Neural cell (in vitro differentiated cells): Measurements from ENCODE around the gene ARL3. TPM values are rescaled to one million over a fixed set of nuclear protein-coding genes. Genes with fewer than 3 reads are reported as not detected.

ENCODE experiments used
- H2AFZ ChIP-seq: fragments of 200-600, 300-800 bp; sonication (generic), shearing (Covaris generic); 2 replicates; pipeline ENCODE4 v1.6.0; 2014; ENCODE audit warnings: low read depth, mild to moderate bottlenecking, antibody characterized with exemption, low read length, moderate library complexity
- H3F3A ChIP-seq: fragments of 200-600 bp; shearing (Covaris generic); 2 replicates; pipeline ENCODE4 v1.6.1; 2016; ENCODE audit warnings: mild to moderate bottlenecking, moderate library complexity, mixed read lengths, antibody characterized with exemption, low read length; ENCODE audit not compliant: insufficient read depth, poor library complexity, severe bottlenecking
- H3K27ac ChIP-seq: fragments of 200-600, 300-800 bp; sonication (generic), shearing (Covaris generic); 2 replicates; pipeline ENCODE4 v1.5.1; 2014; ENCODE audit warnings: mild to moderate bottlenecking, low read length, moderate library complexity
- H3K27me3 ChIP-seq: fragments of 300-800, 200-600 bp; sonication (generic), shearing (Covaris generic); 2 replicates; pipeline ENCODE4 v1.6.0; 2014; ENCODE audit warnings: mild to moderate bottlenecking, low read depth, low read length, moderate library complexity; ENCODE audit not compliant: insufficient read depth
- H3K36me3 ChIP-seq: fragments of 300-800, 200-600 bp; sonication (generic), shearing (Covaris generic); 2 replicates; pipeline ENCODE4 v1.5.1; 2014; ENCODE audit warnings: mild to moderate bottlenecking, antibody characterized with exemption, low read length, moderate library complexity; ENCODE audit not compliant: insufficient read depth
- H3K4me2 ChIP-seq: fragments of 300-800, 200-600 bp; sonication (generic), shearing (Covaris generic); 2 replicates; pipeline ENCODE4 v1.6.0; 2014; ENCODE audit warnings: mild to moderate bottlenecking, low read length
- H3K4me3 ChIP-seq: fragments of 300-800, 200-600 bp; sonication (generic), shearing (Covaris generic); 2 replicates; pipeline ENCODE4 v1.5.1; 2014; ENCODE audit warnings: mild to moderate bottlenecking, low read length, moderate library complexity
- H3K79me2 ChIP-seq: fragments of 200-600 bp; shearing (Covaris generic); replicated peaks from 2 replicates; pipeline ENCODE4 v1.6.0; 2014; ENCODE audit warnings: mild to moderate bottlenecking, low read length, moderate library complexity; ENCODE audit not compliant: insufficient read depth
- H3K9ac ChIP-seq: fragments of 300-800, 200-600 bp; sonication (generic), shearing (Covaris generic); 2 replicates; pipeline ENCODE4 v1.6.1; 2016; ENCODE audit warnings: mild to moderate bottlenecking, low read length, mixed read lengths
- H3K9me2 ChIP-seq: fragments of 200-600 bp; shearing (Covaris generic); 2 replicates; pipeline ENCODE4 v1.6.1; 2016; ENCODE audit warnings: mild to moderate bottlenecking, low read length, mixed read lengths; ENCODE audit not compliant: insufficient read depth
- H3K9me3 ChIP-seq: fragments of 200-600, 300-800 bp; sonication (generic), shearing (Covaris generic); 2 replicates; pipeline ENCODE4 v1.6.1; 2016; ENCODE audit warnings: mild to moderate bottlenecking, mixed run types, low read length, moderate library complexity, mixed read lengths
- H4K20me1 ChIP-seq: fragments of 200-600 bp; shearing (Covaris generic); 2 replicates; pipeline ENCODE4 v1.6.1; 2016; ENCODE audit warnings: mild to moderate bottlenecking, mixed run types; ENCODE audit not compliant: insufficient read depth
- CTCF ChIP-seq: fragments of 450-650 bp; IDR thresholded peaks from 2 replicates; pipeline ENCODE4 v1.5.1; 2014; ENCODE audit warnings: antibody characterized with exemption, mild to moderate bottlenecking, moderate library complexity; ENCODE audit not compliant: poor library complexity, severe bottlenecking
- EP300 ChIP-seq: fragments of 450-650 bp; conservative IDR thresholded peaks from 2 replicates; pipeline ENCODE4 v1.6.1; 2014; ENCODE audit warnings: antibody characterized with exemption, mild to moderate bottlenecking, moderate library complexity; ENCODE audit not compliant: poor library complexity, severe bottlenecking
- EZH2 ChIP-seq: fragments of 200-600, 300-800 bp; shearing (Covaris generic), sonication (generic); IDR thresholded peaks from 2 replicates; pipeline ENCODE4 v1.6.1; 2014; ENCODE audit warnings: antibody characterized with exemption, low read length, borderline replicate concordance, mild to moderate bottlenecking; ENCODE audit not compliant: insufficient read depth, poor library complexity, severe bottlenecking
- MXI1 ChIP-seq: fragments of 450-650 bp; conservative IDR thresholded peaks from 2 replicates; pipeline ENCODE4 v1.6.1; 2014; ENCODE audit warnings: antibody characterized with exemption, mild to moderate bottlenecking; ENCODE audit not compliant: poor library complexity, severe bottlenecking
- POLR2AphosphoS5 ChIP-seq: IDR thresholded peaks from 2 replicates; pipeline ENCODE4 v1.6.1; 2012
- RAD21 ChIP-seq: fragments of 450-650 bp; conservative IDR thresholded peaks from 2 replicates; pipeline ENCODE4 v1.6.1; 2014; ENCODE audit warnings: antibody characterized with exemption, mild to moderate bottlenecking, moderate library complexity
- REST ChIP-seq: IDR thresholded peaks from 2 replicates; pipeline ENCODE4 v1.6.1; 2012; ENCODE audit warnings: borderline replicate concordance
- SMC3 ChIP-seq: fragments of 450-650 bp; conservative IDR thresholded peaks from 2 replicates; pipeline ENCODE4 v1.6.1; 2014; ENCODE audit warnings: antibody characterized with exemption, mild to moderate bottlenecking, moderate library complexity; ENCODE audit not compliant: poor library complexity
- TAF1 ChIP-seq: IDR thresholded peaks from 2 replicates; pipeline ENCODE4 v1.6.1; 2012; ENCODE audit warnings: low read depth
- polyA plus RNA-seq: library from polyadenylated mRNA; depleted of rRNA; stranded (reverse); fragments of >200 nt; gene quantifications from 2 replicates; pipeline ENCODE4 v1.2.3, GENCODE V29; 2014

Gene ARL3
- polyA plus RNA-seq, 1 donor from 2014 or later, result 56.0 TPM

- H3K4me2 ChIP-seq, result peak overlapping the region; percentile 93
- TF ChIP-seq CTCF (no peak), EZH2 (no peak), SMC3 (no peak), REST (no peak), EP300 (no peak), POLR2AphosphoS5 (no peak), MXI1 (no peak), TAF1 (no peak), RAD21 (no peak)
- H3K4me3 ChIP-seq, result peak overlapping the region; percentile 97
- no peaks in the 10 kb centered on the region for H3K9me2 ChIP-seq
- peak overlapping the region; percentile 67 for H3K27ac ChIP-seq
- H3K79me2 ChIP-seq, result peaks cover 94% of the 10 kb centered on the region
- no peaks in the 10 kb centered on the region for H3K9me3 ChIP-seq
- peaks cover 25% of the 10 kb centered on the region for H4K20me1 ChIP-seq
- H3K36me3 ChIP-seq, result no peaks in the 10 kb centered on the region
- no peak overlapping the region for H2AFZ ChIP-seq
- H3K27me3 ChIP-seq, result no peaks in the 10 kb centered on the region
- peak overlapping the region; percentile 66 for H3K9ac ChIP-seq
- no peaks in the 10 kb centered on the region for H3F3A ChIP-seq
Observed at GRCh38 chr10:102648269-102648888, 65.8 kb downstream of the ARL3 start.

- peak overlapping the region; percentile 99 for H3K9ac ChIP-seq
- no peaks in the 10 kb centered on the region for H3K9me3 ChIP-seq
- H3K27ac ChIP-seq, result peak overlapping the region; percentile 81
- peak overlapping the region; percentile 93 for H3K4me2 ChIP-seq
- no peaks in the 10 kb centered on the region for H3K9me2 ChIP-seq
- H3K27me3 ChIP-seq, result no peaks in the 10 kb centered on the region
- peaks cover 25% of the 10 kb centered on the region for H4K20me1 ChIP-seq
- H3F3A ChIP-seq, result no peaks in the 10 kb centered on the region
- no peaks in the 10 kb centered on the region for H3K36me3 ChIP-seq
- no peak for TF ChIP-seq CTCF
- peak; percentile 9 for TF ChIP-seq MXI1
- H3K4me3 ChIP-seq, result peak overlapping the region; percentile 97
- no peak overlapping the region for H2AFZ ChIP-seq
- peaks cover 95% of the 10 kb centered on the region for H3K79me2 ChIP-seq
Observed at GRCh38 chr10:102647443-102648268, 66.5 kb downstream of the ARL3 start.
